ENCODE measurements around the gene MACROD2.

DNA sequence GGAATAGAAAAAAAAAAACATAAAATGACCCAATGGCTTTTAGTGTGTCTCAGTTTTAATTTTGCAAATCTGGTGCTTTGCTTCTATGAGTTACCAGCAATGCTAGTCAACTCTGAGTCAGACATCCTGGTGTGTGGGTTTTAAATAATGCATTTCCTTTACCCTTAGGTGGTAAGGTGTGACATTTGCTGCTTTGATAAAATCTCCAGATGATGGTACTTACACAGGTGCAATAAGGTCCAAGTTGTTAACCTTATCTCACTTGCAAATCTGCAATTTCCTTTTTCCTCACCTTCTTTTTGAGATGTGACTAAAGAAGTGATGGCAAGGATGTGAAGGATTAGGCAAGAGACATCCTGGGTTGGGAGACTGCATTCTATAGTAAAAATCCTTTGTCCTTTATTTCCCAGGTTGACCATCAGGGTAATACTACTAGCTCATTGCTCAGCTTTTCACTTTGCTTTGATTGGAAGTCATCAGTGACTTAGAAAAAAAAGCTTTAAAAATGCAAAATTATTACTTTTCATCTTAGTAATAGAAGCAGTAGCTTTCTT lies 1160.6 kb downstream of the MACROD2 start:
- TF ChIP-seq JUND (IDR thresholded peaks at IDR 0.05) (no peak), CTCF (IDR thresholded peaks at IDR 0.05; ENCODE audit: low read depth, low read length, missing input control) (no peak), RAD21 (IDR thresholded peaks at IDR 0.05) (no peak), MAX (IDR thresholded peaks at IDR 0.05) (no peak), GABPA (IDR thresholded peaks at IDR 0.05 in 1 of 2, conservative IDR thresholded peaks at IDR 0.05 in 1 of 2) (no peak), REST (IDR thresholded peaks at IDR 0.05) (no peak), SP1 (IDR thresholded peaks at IDR 0.05) (no peak), FOXA1 (IDR thresholded peaks at IDR 0.05) (no peak), RXRA (IDR thresholded peaks at IDR 0.05) (no peak), ATF3 (IDR thresholded peaks at IDR 0.05) (no peak), NR2F2 (IDR thresholded peaks at IDR 0.05) (no peak)
- TF ChIP-seq, protein P1, sequence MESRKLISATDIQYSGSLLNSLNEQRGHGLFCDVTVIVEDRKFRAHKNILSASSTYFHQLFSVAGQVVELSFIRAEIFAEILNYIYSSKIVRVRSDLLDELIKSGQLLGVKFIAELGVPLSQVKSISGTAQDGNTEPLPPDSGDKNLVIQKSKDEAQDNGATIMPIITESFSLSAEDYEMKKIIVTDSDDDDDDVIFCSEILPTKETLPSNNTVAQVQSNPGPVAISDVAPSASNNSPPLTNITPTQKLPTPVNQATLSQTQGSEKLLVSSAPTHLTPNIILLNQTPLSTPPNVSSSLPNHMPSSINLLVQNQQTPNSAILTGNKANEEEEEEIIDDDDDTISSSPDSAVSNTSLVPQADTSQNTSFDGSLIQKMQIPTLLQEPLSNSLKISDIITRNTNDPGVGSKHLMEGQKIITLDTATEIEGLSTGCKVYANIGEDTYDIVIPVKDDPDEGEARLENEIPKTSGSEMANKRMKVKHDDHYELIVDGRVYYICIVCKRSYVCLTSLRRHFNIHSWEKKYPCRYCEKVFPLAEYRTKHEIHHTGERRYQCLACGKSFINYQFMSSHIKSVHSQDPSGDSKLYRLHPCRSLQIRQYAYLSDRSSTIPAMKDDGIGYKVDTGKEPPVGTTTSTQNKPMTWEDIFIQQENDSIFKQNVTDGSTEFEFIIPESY (IDR thresholded peaks at IDR 0.05), result no peak

Data from liver (tissue), 3 donors.